GM18520 (cell line): Measurements from ENCODE around the gene COL6A3.
"Not testable (repeated sequence)": the region's sequence is repeated elsewhere in the genome, so short reads cannot be mapped to it uniquely, and the experiment has no call there.

Experiments
- ATAC-seq: cut with Tn5 transposase; IDR thresholded peaks from one replicate; pipeline ENCODE4 v1.9.1; 2021; ENCODE audit not compliant: unreplicated experiment

Gene COL6A3

GRCh38 chr2:237412988-237413776 is 782 bp downstream of the COL6A3 start:
- ATAC-seq: no peak

GRCh38 chr2:237412646-237412987 is 1.3 kb downstream of the COL6A3 start:
- ATAC-seq: no peak

- no peak for ATAC-seq
These were observed 2.1 kb downstream of the COL6A3 start for GRCh38 chr2:237411683-237412423.

- no peak for ATAC-seq
These were observed 2.8 kb downstream of the COL6A3 start for GRCh38 chr2:237411092-237411601.

- ATAC-seq: not testable (repeated sequence)
These were observed 4.7 kb downstream of the COL6A3 start for GRCh38 chr2:237409263-237409662.

- no peak for ATAC-seq
These were observed 5.5 kb downstream of the COL6A3 start for GRCh38 chr2:237408335-237409000.

- ATAC-seq: no peak
These were observed 6.3 kb downstream of the COL6A3 start for GRCh38 chr2:237407700-237408099.

GRCh38 chr2:237406371-237406895 is 7.5 kb downstream of the COL6A3 start:
- ATAC-seq: no peak

- ATAC-seq: no peak
These were observed 8.4 kb downstream of the COL6A3 start for GRCh38 chr2:237405605-237406004.

GRCh38 chr2:237405006-237405559 is 8.9 kb downstream of the COL6A3 start:
- no peak for ATAC-seq

GRCh38 chr2:237404413-237404812 is 9.6 kb downstream of the COL6A3 start:
- no peak for ATAC-seq

- no peak for ATAC-seq
These were observed 10.7 kb downstream of the COL6A3 start for GRCh38 chr2:237403024-237403882.

GRCh38 chr2:237400199-237400598 is 13.8 kb downstream of the COL6A3 start:
- ATAC-seq: no peak

- no peak for ATAC-seq
These were observed 16.9 kb downstream of the COL6A3 start for GRCh38 chr2:237397072-237397471.

- no peak for ATAC-seq
These were observed 20.4 kb downstream of the COL6A3 start for GRCh38 chr2:237393523-237393922.

GRCh38 chr2:237392186-237392585 is 21.8 kb downstream of the COL6A3 start:
- ATAC-seq: no peak

- no peak for ATAC-seq
These were observed 22.8 kb downstream of the COL6A3 start for GRCh38 chr2:237391140-237391539.

GRCh38 chr2:237390235-237390634 is 23.7 kb downstream of the COL6A3 start:
- no peak for ATAC-seq

- no peak for ATAC-seq
These were observed 24.1 kb downstream of the COL6A3 start for GRCh38 chr2:237389831-237390230.

- ATAC-seq: no peak
These were observed 25.9 kb downstream of the COL6A3 start for GRCh38 chr2:237388036-237388435.
